GM18511 (cell line): ENCODE data around the gene IBTK.
"Not testable (repeated sequence)": the region's sequence is repeated elsewhere in the genome, so short reads cannot be mapped to it uniquely, and the experiment has no call there.

Experiments used
- ATAC-seq: cut with Tn5 transposase; IDR thresholded peaks from one replicate; pipeline ENCODE4 v1.9.1; 2021; ENCODE audit warnings: mild to moderate bottlenecking, moderate library complexity; ENCODE audit not compliant: unreplicated experiment

The IBTK gene

GRCh38 chr6:82246802-82247504 is 591 bp downstream of the IBTK start:
- ATAC-seq = peak; percentile 45

DNA sequence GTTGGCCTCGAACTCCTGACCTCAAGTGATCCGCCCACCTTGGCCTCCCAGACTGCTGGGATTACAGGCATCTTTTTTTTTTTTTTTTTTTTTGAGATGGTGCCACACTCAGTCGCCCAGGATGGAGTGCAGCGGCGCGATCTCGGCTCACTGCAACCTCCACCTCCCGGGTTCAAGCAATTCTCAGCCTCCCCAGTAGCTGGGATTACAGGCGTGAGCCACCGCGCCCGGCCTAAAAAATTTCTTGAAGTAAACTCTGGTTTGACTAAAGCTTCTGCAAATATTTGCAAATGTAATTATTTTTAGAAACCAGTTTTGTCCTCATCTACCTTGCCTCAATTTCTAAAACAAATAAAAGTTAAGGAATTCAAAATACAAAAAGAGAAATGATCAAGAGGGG is 1.2 kb downstream of the IBTK start:
- ATAC-seq = no peak

DNA sequence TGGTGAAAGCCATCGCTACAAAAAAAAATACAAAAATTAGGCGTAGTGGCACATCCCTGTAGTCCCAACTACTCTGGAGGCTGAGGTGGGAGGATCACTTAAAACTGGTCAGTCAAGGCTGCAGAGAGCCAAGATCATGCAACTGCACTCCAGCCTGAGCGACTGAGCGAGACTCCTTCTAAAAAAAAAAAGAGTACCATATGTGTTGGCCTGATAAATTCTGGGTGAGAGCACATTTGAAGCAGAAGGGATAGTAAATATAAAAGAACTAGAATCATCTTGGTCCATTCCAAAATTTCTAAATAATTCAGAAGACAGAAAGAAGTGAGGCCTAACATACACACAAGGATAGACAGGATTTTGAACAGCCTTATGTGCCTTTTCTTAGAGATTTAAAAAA is 2.2 kb downstream of the IBTK start:
- ATAC-seq = no peak

DNA sequence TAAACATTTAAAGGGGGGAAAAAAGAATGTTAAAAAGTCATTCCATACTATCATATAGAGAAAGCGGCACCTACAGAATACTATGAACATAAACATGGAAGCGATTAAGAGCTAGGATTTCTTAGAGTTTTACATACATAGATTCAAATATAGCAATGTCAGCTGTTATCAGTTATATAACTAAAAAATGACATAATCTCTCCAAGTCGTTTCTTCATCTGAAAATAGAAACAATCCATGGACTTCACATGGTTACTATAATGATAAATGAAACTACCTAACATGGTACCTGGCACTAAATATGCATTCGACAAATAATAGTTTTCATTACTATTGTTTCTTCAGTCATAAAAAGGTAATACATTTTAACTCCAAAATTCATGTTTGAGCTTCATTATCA is 3.7 kb downstream of the IBTK start:
- no peak for ATAC-seq

DNA sequence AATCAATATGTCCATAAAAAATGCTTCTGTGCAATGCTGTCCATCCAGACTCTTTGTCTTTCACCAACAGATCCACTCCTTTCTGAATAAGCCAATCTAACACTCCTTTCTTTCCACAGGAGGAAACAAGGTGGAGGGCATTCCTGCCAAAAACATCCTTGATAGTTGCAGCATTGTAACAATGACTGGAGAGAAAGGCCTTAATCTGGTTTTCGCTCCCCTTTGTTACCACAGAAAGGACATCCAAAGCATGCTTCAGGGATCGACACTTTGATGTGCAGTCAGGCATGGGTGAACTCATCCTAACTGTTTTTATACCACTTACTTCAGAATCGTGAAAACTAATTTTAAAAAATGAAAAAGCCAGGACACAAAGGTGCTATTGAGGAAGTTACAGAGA is 7.4 kb downstream of the IBTK start:
- no peak for ATAC-seq

GRCh38 chr6:82239597-82239996 is 7.9 kb downstream of the IBTK start:
- ATAC-seq = no peak

GRCh38 chr6:82237013-82237412 is 10.5 kb downstream of the IBTK start:
- no peak for ATAC-seq

DNA sequence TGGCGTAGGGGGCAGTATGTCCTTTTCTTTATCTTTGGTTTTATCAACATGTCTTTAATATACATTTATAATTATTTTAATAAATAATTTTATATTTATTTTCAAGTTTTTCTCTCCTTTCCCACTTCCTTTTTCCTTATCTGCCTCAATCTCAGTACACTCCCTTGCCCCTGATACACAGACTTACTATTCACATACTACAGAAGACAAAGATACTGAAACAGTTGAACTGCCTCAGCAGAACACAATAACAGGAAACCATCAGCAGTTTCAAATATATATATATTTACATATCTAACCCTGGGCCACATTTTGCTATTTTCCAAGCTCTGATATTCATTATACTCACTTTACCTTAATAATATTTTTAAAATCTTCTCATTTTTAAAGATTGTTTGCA is 19.8 kb downstream of the IBTK start:
- ATAC-seq = peak; percentile 96

- no peak for ATAC-seq
Measured at GRCh38 chr6:82220167-82220566, 27.4 kb downstream of the IBTK start.

GRCh38 chr6:82217018-82217586 is 30.4 kb downstream of the IBTK start:
- peak; percentile 95 for ATAC-seq

GRCh38 chr6:82216549-82216948 is 31.0 kb downstream of the IBTK start:
- peak; percentile 31 for ATAC-seq

GRCh38 chr6:82211326-82211725 is 36.2 kb downstream of the IBTK start:
- ATAC-seq = no peak

- no peak for ATAC-seq
Measured at GRCh38 chr6:82208913-82209312, 38.6 kb downstream of the IBTK start.

- ATAC-seq = no peak
Measured at GRCh38 chr6:82205930-82206392, 41.6 kb downstream of the IBTK start.

- no peak for ATAC-seq
Measured at GRCh38 chr6:82204020-82204419, 43.5 kb downstream of the IBTK start.

DNA sequence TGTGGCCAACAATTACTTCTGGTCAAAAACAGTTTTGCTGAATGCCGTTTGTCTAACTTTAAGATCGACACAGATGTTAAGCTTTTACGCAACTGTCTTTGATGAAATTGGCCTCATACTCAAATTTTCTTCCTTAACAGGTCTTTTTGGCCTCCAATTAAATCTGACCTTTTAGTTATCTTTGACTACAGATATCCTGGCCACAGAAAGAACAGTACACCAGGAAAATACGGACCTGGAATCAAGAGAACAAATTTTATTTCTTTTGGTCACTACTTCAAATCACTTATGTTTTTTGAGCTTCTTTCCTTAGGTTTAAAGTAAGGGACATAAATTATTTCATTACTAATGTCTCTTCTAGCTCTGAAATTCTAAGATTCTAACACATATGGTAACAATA is 49.8 kb downstream of the IBTK start:
- ATAC-seq = no peak

DNA sequence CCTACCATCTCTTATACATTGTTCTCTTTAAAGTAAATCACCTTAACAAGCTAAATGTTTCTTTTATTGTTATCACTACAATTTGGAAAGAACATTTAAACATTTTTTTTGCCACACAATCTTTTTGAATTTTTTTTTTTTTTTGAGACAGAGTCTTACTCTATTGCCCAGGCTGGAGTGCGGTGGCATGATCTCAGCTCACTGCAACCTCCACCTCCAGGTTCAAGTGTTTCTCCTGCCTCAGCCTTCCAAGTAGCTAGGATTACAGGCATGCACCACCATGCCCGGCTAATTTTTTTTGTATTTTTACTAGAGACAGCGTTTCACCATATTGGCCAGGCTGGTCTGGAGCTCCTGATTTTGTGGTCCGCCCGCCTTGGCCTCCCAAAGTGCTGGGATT is 50.3 kb downstream of the IBTK start:
- ATAC-seq = not testable (repeated sequence)

GRCh38 chr6:82196161-82196560 is 51.4 kb downstream of the IBTK start:
- no peak for ATAC-seq

- no peak for ATAC-seq
Measured at GRCh38 chr6:82195619-82196018, 51.9 kb downstream of the IBTK start.

DNA sequence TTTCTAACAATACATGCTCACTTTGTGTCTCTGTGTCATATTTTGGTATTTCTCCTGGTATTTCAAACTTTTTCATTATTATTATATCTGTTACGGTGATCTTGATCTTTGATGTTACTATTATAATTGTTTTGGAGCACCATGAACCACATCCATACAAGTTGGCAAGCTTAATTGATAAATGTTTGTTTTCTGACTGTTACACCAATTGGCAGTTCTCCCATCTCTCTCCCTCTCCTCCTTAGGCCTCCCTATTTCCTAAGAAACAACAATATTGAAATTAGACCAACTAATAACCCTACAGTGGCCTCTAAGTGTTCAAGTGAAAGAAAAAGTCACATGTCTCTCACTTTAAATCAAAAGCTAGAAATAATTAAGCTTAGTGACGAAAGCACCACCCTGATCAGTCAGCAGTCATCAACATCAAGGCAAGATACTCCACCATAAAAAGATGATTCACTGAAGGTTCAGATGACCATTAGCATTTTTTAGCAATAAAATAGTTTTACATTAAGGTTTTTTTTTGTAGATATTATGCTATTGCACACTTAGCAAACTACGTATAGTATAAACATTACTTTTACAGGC is 61.5 kb downstream of the IBTK start:
- no peak for ATAC-seq

DNA sequence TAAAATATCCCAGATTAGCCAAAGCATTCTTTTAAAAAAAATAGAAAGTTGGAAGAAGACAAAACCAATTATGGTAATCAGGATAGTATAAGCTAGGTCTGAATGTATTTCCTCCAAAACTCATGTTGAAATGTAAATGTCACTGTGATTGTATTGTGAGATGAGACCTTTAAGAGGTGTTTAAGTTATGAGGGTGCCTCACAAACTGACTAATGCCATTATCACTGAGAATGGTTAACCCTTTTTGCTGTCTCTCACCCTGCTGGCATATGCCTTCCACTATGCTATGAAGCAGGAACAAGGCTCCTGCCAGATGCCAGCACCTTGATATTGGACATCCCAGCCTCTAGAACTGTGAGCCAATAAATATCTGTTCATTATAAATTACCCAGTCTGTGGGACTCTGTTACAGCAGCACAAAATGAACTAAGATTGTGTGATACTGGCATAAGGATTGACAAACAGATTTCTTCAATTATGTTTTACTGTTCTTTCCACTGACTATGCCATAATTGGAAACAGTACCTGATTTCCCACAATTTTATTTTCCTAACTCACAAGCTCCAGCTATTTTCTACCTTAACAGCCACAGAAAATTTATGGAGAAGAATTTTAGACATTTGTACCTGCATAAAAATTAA is 63.8 kb downstream of the IBTK start:
- no peak for ATAC-seq

- ATAC-seq = no peak
Measured at GRCh38 chr6:82182756-82183155, 64.8 kb downstream of the IBTK start.
